ENCODE data around the gene RAD18.

Gene RAD18, protein sequence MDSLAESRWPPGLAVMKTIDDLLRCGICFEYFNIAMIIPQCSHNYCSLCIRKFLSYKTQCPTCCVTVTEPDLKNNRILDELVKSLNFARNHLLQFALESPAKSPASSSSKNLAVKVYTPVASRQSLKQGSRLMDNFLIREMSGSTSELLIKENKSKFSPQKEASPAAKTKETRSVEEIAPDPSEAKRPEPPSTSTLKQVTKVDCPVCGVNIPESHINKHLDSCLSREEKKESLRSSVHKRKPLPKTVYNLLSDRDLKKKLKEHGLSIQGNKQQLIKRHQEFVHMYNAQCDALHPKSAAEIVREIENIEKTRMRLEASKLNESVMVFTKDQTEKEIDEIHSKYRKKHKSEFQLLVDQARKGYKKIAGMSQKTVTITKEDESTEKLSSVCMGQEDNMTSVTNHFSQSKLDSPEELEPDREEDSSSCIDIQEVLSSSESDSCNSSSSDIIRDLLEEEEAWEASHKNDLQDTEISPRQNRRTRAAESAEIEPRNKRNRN

DNA sequence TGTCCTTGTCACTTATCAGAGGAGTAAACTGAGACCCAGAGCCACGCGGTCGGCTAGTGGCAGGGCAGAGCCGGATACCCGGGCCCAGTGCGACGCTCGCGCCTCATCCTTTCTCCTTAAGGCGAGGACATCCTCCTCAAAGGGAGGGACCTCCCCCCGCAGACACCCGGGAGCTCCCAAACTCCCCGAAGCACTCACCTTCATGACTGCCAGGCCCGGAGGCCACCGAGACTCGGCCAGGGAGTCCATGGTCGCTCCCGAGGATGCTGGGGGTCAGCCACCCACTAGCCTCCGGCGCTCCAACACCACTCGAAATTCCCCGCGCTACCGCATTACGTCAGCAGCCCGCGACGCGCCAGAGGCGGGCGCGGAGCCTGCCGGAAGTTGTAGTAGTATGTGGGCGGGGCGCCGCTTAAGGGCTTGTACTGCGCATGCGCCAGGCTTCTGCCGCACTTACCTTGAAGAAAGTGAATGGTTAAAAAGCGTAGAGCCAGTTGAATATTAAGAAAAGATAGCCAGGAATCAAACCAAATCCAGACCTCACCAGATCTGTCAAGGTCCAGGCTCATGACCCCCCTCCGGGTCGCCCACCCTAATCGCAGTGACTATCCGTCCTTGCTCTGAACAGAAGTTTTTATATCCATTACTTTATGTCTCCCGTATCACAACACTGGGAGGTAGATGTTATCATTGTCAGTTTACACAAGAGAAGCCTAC is at the start of gene RAD18:
Gene RAD18, minus strand, starts transcription at position 336 of the 717 bp plus-strand sequence. Its CDS starts 87 bp downstream, at position 249.
- no peak for TF ChIP-seq YY1 (IDR thresholded peaks at IDR 0.05; ENCODE audit: low read depth)
- TF ChIP-seq NFIC (IDR thresholded peaks at IDR 0.05): no peak
- TF ChIP-seq TAF1 (IDR thresholded peaks at IDR 0.05; ENCODE audit: low read depth): peak; percentile 56
- peak; percentile 96 for TF ChIP-seq CREB1 (IDR thresholded peaks at IDR 0.05; ENCODE audit: low read depth)
- TF ChIP-seq RAD21 (IDR thresholded peaks at IDR 0.05; ENCODE audit: low read depth): no peak
- TF ChIP-seq, protein P1, sequence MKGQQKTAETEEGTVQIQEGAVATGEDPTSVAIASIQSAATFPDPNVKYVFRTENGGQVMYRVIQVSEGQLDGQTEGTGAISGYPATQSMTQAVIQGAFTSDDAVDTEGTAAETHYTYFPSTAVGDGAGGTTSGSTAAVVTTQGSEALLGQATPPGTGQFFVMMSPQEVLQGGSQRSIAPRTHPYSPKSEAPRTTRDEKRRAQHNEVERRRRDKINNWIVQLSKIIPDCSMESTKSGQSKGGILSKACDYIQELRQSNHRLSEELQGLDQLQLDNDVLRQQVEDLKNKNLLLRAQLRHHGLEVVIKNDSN (IDR thresholded peaks at IDR 0.05): no peak
- TF ChIP-seq, protein P2, sequence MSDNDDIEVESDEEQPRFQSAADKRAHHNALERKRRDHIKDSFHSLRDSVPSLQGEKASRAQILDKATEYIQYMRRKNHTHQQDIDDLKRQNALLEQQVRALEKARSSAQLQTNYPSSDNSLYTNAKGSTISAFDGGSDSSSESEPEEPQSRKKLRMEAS (IDR thresholded peaks at IDR 0.05): peak; percentile 80
- no peak for TF ChIP-seq CEBPB (IDR thresholded peaks at IDR 0.05)
- TF ChIP-seq EGR1 (IDR thresholded peaks at IDR 0.05): peak; percentile 43; the same call in 1 of the 2 replicates
- TF ChIP-seq, protein P3, sequence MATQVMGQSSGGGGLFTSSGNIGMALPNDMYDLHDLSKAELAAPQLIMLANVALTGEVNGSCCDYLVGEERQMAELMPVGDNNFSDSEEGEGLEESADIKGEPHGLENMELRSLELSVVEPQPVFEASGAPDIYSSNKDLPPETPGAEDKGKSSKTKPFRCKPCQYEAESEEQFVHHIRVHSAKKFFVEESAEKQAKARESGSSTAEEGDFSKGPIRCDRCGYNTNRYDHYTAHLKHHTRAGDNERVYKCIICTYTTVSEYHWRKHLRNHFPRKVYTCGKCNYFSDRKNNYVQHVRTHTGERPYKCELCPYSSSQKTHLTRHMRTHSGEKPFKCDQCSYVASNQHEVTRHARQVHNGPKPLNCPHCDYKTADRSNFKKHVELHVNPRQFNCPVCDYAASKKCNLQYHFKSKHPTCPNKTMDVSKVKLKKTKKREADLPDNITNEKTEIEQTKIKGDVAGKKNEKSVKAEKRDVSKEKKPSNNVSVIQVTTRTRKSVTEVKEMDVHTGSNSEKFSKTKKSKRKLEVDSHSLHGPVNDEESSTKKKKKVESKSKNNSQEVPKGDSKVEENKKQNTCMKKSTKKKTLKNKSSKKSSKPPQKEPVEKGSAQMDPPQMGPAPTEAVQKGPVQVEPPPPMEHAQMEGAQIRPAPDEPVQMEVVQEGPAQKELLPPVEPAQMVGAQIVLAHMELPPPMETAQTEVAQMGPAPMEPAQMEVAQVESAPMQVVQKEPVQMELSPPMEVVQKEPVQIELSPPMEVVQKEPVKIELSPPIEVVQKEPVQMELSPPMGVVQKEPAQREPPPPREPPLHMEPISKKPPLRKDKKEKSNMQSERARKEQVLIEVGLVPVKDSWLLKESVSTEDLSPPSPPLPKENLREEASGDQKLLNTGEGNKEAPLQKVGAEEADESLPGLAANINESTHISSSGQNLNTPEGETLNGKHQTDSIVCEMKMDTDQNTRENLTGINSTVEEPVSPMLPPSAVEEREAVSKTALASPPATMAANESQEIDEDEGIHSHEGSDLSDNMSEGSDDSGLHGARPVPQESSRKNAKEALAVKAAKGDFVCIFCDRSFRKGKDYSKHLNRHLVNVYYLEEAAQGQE (IDR thresholded peaks at IDR 0.05; ENCODE audit: low read depth): no peak
- no peak for TF ChIP-seq ZBTB7A (IDR thresholded peaks at IDR 0.05; ENCODE audit: low read depth)
- TF ChIP-seq EP300 (IDR thresholded peaks at IDR 0.05; ENCODE audit: borderline replicate concordance): no peak
- no peak for TF ChIP-seq FOXM1 (IDR thresholded peaks at IDR 0.05; ENCODE audit: borderline replicate concordance, low read depth)
- no peak for TF ChIP-seq TCF12 (IDR thresholded peaks at IDR 0.05; ENCODE audit: low read depth)
- TF ChIP-seq TEAD4 (IDR thresholded peaks at IDR 0.05): peak; percentile 67

DNA sequence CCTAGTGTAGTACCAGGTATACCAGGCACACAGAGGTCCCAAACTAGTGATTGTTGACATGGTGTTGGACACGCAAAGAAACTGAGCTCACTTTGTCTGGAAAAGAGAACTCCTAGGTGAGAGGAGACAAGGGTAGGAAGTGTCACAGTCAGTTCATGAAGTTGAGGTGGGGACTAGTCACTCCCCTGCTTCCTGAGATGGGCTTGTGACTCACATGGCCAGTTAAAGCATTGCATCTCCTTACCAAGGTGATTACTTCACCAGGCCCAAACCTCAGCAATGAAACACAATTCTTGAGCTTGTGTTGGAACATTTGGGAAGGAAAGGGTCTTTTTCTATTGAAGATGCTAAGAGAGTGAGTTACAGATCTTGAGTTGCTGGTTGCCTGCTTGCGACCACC is 49.2 kb upstream of the RAD18 start:
- TF ChIP-seq YY1 (IDR thresholded peaks at IDR 0.05; ENCODE audit: low read depth) (no peak), CREB1 (IDR thresholded peaks at IDR 0.05; ENCODE audit: low read depth) (no peak), FOXM1 (IDR thresholded peaks at IDR 0.05; ENCODE audit: borderline replicate concordance, low read depth) (no peak), EP300 (IDR thresholded peaks at IDR 0.05; ENCODE audit: borderline replicate concordance) (no peak)
- TF ChIP-seq, protein P3 (IDR thresholded peaks at IDR 0.05; ENCODE audit: low read depth): no peak

DNA sequence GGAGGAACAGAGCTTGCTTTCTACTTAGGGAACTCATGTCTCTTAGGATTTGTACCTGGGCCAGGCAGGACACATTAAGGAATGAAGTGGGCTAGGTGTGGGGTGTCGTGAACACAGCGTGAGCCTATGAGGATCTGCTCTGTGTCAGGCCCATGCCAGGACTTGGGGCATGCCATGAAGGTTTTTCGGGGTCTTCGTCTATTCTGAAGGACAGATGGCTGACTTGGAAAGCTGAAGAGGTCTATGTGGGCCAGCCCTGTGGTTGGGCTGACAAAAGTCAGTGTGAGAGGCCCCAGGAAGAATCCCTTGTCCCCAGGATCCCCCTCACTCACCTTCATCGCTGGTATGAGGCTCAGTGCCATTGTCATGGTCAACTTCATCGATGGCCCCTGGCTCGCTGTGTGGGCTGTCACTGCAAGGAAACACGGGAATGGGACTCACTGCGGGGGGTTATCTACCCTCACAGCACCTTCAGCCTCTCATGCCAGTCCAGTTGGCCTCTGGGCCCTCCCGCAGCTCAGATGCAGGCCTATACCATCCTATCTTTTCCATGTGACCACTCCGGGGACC is 46.8 kb upstream of the RAD18 start:
- TF ChIP-seq, protein P2 (IDR thresholded peaks at IDR 0.05): no peak
- TF ChIP-seq CREB1 (IDR thresholded peaks at IDR 0.05; ENCODE audit: low read depth) (no peak), TCF12 (IDR thresholded peaks at IDR 0.05; ENCODE audit: low read depth) (no peak), CEBPB (IDR thresholded peaks at IDR 0.05) (no peak), NFIC (IDR thresholded peaks at IDR 0.05) (no peak), ZBTB7A (IDR thresholded peaks at IDR 0.05; ENCODE audit: low read depth) (no peak), YY1 (IDR thresholded peaks at IDR 0.05; ENCODE audit: low read depth) (no peak), TAF1 (IDR thresholded peaks at IDR 0.05; ENCODE audit: low read depth) (no peak), RAD21 (IDR thresholded peaks at IDR 0.05; ENCODE audit: low read depth) (no peak), EP300 (IDR thresholded peaks at IDR 0.05; ENCODE audit: borderline replicate concordance) (no peak), FOXM1 (IDR thresholded peaks at IDR 0.05; ENCODE audit: borderline replicate concordance, low read depth) (no peak), TEAD4 (IDR thresholded peaks at IDR 0.05) (no peak), EGR1 (IDR thresholded peaks at IDR 0.05) (no peak)
- TF ChIP-seq, protein P1 (IDR thresholded peaks at IDR 0.05): no peak
- TF ChIP-seq, protein P3 (IDR thresholded peaks at IDR 0.05; ENCODE audit: low read depth): no peak
